Measurements from ENCODE around the gene ZNF714.
"Not testable (repeated sequence)": the region's sequence is repeated elsewhere in the genome, so short reads cannot be mapped to it uniquely, and the experiment has no call there.

Gene ZNF714

DNA sequence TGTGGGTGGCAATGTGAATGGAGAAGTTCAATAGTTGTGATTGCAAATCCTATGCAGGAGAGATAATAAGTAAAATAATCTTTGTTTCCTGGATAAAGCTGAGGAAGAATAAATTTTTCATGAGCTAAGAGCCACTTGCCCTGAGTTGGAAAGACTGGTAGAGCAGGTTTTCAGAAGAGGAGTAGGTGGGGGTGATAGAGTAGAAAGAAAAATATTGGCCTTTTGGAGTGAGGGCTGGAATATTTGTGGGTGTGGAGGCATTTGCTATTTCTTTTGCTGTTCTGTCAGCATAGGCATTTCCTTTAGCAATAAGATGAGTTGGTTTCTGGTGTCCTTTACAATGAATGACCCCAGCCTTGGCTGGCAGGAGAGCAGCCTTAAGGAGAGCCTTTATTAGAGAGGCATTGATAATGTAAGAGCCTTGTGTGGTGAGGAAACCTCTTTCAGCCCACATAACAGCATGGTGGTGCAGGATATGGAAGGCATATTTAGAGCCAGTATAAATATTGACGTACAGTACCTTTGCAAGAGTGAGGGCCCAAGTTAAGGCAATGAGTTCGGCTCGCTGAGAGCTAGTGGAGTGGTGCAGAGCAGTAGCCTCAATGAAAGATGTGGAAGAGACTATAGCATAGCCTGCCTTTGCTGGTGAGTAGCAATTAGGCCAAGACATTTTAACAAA lies 48.2 kb downstream of the ZNF714 start:
- DNase-seq (ENCODE audit: low spot score), result no peak

DNA sequence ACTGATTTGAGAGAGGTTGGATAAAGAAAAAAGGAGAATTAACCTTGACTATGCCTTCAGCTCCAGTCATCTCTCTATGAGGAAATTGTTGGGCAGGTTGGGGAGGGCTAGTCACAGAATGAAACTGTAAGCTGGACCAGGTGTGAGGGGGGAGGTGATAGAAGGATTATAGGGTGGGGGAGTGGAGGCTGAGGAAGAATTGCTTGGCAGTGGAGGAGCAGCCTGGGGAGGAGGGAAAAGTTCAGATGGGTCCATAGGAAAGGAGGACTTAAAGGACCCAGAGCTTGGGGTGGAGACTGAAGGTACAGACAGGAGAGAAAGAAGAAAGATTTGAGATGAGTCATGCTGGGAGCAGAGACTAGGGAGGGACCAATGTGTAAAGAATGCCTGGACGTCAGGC lies 51.6 kb downstream of the ZNF714 start:
- no peak for DNase-seq (ENCODE audit: low spot score)

DNA sequence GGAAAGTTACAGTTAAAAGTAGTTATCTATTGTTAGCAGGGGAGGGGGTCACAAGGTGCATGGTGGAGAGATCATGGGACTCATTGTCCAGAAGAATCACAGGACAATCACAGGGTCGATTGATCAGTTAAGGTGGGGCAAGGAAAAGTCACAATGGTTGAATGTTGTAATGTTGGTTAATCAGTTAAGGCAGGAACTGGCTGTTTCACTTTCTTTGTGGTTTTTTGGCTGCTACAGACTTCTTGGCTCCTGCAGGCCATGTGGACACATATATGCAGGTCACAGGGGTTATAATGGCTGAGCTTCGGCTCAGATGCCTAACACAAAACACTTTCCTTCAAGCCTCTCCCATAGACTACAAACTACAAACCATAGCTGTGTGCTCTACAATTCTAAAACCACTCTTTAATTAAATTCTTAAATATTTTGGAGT lies 52.9 kb downstream of the ZNF714 start:
- DNase-seq (ENCODE audit: low spot score), result no peak

DNA sequence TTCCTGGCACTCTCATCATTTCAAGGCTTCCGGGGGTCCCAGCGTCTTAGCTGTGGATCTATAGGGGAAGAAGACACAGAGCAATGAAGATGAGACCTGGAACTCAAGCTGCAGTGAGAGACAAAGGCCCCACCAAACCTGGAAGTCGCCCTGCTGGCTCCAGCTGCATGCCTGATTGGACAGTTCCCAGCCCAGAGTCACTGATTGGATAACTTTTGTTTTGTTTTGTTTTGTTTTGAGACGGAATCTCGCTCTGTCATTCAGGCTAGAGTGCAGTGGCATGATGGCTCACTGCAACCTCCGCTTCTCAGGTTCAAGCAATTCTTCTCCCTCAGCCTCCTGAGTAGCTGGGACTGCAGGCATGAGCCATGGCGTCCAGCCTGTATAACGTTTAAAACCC lies 53.4 kb downstream of the ZNF714 start:
- no peak for DNase-seq (ENCODE audit: low spot score)

DNA sequence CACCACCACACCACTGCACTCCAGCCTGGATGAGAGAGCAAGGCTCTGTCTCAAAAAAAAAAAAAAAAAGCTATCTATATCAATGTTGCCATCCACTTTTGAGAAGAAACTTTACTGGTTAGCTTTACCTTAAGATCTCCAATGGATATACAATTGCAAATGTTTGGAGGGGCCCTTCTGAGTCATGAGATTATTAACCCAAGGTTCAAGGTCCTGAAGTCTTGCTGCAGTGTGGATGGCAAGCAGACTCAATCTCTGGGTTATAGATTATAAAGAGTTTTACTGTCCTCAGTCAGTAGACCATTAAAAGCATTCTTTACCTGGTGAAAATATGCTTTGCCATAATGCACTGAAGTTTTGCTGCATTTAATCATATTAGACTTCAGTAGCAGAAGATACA lies 56.1 kb downstream of the ZNF714 start:
- DNase-seq (ENCODE audit: low spot score), result no peak

DNA sequence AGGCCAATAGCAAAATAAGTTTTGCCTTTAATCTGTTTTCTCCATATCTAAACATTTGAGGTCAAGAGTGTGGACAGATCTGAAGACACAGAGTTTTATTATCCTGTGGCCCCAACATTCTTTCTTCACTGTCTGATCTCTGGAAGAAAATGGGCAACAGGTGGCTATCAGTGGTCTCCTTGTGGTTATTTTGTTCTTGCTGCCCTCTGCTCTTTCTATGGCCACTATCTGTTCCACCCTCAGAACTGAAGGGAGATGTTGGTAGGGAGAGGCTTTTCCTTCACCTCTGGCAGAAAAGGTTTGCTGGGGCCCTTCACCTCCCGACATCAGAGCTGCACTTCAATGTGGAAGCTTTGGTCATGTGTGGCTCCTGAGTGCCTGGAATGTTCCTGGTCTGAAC lies 59.0 kb downstream of the ZNF714 start:
- DNase-seq (ENCODE audit: low spot score), result not testable (repeated sequence)

DNA sequence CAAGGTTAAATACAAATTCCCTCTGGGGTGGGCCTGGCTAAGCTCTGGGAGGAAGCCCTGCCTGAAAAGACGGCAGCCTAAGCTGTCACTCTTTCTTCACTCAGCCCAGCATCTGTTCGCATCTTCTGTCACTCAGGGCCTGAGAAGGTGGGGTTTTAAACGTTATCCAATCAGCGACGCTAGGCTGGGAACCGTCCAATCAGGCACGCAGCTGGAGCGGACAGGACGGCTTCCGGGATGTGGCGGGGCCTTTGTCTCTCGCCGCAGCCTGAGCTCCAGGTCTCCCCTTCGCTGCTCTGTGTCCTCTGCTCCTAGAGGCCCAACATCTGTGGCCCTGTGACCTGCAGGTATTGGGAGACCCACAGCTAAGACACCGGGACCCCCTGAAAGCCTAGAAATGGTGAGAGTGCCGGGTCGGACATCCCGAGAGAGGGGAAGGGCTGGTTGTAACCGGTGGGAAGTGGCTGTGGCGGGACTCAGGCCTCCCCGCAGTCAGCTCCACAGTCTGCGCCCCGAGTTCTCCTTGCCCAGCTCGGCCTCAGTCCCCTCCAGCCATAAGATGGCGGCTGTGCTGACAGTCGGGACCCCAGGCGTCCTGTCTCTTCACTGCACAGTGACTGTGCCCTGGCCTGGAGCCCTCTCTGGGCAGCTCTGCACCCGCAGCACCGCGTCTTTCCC lies 59.9 kb downstream of the ZNF714 start, which contains the start of gene ZNF431:
ZNF431 (plus strand) TSS at position 254 of the 678 bp plus-strand sequence; CDS start at position 398, 144 bp downstream.
- peak; percentile 92 for DNase-seq (ENCODE audit: low spot score)

DNA sequence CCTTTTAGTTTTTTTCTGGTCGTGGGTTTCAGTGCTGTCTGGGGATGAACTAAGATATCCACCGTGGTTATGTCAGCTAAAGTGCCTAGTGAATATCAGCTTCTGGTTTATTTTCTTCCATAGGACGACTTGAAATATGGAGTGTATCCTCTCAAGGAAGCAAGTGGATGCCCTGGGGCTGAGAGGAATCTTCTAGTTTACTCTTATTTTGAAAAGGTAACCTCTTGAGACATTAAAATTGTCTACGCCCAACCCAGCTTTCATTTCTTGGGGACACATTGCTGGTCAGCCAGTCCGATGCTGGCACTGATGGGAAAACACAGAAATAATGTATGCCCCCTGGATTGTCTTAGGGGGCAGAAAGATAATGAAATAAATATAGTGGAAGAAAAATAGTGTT lies 61.4 kb downstream of the ZNF714 start:
- DNase-seq (ENCODE audit: low spot score), result no peak

DNA sequence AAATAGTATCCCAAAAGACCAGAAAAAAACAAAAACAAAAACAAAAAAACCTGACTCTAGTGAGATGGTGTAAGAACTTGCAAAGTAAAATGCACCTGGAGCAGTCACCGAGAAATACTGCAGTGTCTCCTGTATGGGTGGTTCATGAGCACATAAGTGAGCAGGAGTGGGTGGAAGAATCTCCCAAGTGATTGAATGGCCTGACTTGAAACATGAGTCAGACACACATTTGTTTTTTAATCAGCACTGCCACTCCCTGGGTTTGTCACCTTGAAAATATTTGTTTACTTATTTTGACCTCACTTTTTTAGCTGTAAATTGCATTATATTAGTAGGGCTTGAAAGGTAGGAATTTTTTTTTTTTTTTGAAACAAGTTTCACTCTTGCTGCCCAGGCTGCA lies 61.9 kb downstream of the ZNF714 start:
- DNase-seq (ENCODE audit: low spot score), result no peak

DNA sequence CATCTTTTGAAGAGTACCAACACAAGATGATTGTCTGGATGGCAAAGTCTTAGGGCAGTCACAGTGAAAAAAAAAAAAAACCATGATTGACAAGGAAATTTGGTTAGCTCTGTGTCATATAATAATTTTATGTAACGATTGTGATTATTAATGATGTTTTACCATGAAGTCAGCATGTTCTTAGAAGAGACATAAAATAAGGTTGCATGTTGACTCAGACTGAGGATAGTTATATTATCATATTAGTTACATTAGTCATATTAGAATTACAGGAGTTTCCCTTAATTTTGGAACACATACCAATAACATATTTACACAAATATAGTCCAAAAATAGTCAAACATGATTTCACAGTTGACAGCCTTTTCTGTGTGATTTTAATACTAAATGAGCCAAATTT lies 65.5 kb downstream of the ZNF714 start:
- DNase-seq (ENCODE audit: low spot score), result no peak

DNA sequence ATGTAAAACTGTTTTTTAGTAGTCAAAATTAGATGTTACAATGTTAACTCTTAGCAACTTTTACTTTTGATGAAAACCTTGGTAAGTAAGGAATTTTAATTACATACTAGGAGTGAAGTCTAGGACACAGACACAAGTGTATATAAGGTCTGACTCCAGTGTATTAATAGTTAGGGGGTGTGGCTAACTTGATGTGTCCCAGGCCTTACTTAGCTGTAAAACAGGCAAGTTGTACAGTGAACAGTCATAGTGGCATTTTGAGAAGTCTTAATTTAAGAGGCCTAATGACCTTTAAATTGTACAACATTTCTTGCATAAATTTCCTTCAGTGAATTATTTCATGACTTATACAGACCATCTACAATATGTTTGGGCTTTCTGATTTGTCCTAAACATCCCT lies 66.7 kb downstream of the ZNF714 start:
- no peak for DNase-seq (ENCODE audit: low spot score)

DNA sequence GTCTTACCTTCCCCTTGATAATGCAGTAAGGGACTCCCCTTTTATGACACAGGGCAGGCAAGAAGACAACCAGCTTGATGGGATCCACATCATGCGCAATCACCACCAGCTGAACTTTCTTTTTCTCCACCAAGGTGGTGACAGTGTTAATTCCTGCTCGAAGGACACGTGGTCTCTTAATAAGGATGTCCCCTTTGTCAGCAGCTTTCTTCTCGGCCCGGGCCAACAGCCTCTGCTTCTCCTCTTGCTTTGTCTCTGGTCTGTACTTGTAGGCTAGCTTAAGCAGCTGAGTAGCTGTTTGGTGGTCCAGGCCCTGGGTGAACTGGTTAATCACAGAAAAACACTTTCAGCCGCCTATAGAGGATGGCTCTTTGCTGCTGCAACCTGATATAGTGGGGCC lies 67.9 kb downstream of the ZNF714 start:
- no peak for DNase-seq (ENCODE audit: low spot score)

DNA sequence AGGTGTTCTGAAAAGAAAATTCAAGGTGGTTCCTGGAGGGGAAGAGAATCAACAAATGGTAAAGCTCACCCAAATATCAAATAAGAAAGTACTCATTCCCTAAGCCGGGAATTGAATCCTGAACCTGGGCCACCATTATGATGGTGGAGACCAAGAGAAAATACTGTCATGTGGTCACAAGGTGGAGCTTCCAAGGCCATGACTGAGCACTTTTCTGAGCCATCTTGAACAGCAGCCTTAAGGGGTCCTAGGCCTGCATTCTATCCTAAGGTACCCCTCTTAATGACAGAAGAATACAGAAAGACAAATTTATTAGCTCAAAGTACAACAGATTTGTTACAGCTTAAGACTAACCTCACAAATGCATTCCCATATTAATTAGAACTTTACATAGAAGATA lies 69.5 kb downstream of the ZNF714 start:
- no peak for DNase-seq (ENCODE audit: low spot score)

DNA sequence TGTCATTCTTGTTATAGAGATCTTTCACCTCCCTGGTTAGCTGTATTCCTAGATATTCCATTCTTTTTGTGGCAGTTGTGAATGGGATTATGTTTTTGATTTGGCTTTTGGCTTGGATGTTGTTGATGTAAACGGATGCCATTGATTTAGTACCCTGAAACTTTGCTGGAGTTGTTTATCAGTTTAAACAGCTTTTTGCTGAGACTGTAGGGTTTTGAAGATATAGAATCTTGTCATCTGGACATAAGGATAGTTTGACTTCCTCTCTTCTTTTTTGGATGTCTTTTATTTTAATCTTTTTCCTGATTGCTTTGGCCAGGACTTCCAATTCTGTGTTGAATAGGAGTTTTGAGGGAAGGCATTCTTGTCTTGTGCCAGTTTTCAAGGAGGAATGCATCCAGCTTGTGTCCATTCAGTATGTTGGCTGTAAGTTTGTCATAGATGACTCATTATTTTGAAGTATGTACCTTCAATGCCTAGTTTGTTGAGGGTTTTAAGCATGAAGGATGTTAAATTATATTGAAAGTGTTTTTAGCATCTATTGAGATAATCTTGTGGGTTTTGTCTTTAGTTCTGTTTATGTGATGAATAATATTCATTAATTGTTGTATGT lies 76.6 kb downstream of the ZNF714 start:
- DNase-seq (ENCODE audit: low spot score), result no peak

DNA sequence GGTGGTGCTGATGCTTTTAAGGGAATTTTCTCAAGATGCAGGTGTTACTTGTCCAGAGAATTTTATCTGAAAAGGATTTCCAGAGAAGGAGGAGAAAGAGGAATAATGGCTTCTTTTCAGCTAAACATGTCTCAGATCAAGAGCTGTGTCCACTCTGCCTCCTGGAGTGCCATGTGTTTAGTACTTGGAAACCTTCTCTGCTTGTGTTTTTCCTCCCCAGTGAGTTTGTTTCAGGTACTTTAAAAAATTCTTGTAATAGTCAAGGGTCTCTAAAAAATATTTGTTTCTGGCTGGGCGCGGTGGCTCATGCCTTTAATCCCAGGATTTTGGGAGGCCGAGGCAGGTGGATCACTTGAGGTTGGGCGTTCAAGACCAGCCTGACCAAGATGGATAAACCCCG lies 82.5 kb downstream of the ZNF714 start:
- DNase-seq (ENCODE audit: low spot score), result no peak

DNA sequence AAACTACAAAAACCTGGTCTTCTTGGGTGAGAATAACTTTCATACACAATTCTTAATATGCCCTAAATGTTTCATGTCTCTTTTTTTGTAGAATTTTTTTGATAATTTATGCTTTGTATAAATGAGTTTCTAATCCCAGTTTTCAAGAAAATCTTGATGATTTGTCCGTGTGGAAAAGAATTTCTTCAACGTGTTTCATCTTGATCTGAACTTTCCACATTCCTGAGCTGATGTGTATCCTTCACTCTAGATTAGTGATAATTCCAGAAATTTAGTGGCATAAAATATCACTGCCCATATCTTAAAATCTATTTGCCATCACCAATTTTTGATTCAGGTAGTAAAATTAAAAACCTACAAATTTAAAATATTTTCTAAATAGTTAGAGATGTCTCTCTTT lies 84.4 kb downstream of the ZNF714 start:
- no peak for DNase-seq (ENCODE audit: low spot score)

Measured in left forelimb (tissue), 1 donor.